T follicular helper cell (primary cell): Measurements from ENCODE around the gene LGALSL.

ENCODE experiments used
- DNase-seq: peaks from one replicate; pipeline ENCODE4 v3.0.0-alpha.2; 2020; ENCODE audit warnings: low read depth
- total RNA-seq, 2 experiments: gene quantifications; one replicate each; lab custom pipeline; 2026; lab: John Stamatoyannopoulos, UW

LGALSL gene
- total RNA-seq: 0.66 to 2.0 reads per million in 2 experiments

DNA sequence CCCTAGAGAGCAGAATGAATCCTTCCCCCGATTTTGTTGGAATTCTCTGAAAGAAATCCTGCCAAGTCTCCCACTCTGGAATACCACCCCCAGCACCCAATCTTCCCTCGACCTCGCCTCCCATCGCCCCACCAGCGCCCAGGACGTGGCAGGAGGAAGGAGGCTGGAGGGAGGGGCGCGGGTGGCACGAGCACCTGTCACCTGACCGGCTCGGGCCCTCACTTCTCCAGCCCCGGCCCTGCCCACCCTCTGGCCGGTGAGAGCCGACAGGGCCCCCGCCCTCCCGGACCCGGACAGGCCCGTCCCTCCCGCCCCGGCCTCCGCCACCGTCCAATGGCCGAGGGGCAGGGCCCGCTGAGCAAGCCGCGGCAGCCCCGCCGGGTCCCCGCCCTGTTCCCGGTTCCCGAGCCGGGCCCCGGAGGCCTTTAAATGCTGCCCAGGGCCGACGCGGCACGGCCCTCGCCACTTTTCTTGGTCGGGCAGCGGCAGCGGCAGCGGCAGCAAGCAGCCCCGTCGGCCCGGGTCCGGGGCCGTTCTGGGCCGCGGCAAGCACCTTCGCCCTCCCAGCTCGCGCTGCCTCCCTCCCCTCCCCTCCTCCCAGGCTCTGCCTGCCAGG lies at the start of gene LGALSL:
LGALSL (plus strand) TSS at position 393 of the 616 bp plus-strand sequence. CDS start 384 bp downstream, outside the sequence.
- no peak for DNase-seq

DNA sequence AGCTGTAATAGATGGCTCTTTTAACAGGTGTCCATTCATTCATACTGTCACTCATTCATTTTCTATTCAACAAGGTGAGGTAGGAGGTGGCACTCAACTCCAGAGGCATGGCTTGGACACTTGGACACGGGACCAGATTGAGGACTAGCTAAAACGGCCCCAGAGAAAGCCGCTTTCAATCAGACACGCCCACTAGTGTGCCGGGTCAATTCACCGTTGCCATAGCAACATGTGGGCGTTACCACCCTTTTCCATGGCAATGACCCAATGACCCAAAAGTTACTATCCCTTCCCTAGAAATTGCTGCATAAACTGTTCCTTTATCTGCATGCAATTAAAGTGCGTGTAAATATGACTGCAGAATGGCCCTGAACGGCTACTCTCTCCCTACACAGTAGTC lies 49.2 kb upstream of the LGALSL start:
- DNase-seq: no peak

DNA sequence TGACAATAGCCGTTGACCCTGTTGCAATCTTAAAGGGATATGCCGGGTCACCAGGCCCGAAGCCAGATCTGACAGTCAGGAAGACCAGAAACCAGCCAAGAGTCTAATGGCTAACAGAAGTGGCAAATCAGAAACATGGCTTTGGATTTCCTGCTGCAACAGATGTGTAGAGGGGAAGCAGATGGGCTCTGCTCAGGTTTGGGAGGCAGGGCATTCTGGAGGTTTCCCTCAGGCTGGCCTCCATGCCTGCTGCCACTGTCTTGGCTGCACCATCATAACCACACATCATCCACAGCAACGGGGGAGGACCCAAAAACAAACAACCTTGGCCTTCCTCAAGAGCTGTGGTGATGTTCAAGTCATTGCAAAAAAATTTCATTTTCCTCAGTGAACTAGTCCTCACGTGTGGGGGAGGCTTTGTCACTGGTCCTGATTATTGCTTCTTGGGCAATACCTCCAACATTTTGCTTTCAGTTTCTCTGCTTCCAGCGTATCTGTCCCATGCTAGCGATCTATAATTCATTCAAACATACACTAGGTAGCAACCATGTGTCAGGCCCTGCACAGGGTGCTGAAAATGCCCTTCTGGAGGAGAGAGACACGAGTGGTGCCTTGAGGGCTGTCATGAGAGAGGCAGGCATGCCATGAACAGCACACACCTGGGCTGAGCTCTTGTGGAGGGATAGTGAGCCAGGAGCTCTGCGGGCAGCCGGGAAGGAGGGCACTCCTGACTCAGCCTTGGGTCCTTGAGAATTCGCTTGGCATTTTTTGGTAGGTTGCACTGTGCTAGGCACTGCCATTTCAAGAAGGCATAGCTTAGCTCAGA lies 48.2 kb upstream of the LGALSL start:
- no peak for DNase-seq

DNA sequence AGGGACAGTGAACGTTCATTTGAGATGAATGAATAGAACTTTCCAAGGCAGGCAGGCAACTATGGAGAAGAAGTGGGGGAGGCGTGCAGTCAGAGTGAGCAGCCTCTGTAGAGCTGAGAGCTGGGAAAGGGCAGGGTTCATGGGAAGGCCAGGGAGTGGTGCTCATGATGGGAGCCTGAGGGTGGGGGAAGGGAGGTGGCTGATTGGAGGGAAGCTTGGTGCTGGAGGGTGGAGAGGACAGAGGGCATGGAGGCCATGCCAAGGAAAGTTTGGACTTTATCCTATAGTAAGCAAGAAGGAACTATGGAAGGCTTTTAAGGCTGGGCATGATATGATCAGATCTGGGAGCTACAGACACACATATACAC lies 47.6 kb upstream of the LGALSL start:
- no peak for DNase-seq

DNA sequence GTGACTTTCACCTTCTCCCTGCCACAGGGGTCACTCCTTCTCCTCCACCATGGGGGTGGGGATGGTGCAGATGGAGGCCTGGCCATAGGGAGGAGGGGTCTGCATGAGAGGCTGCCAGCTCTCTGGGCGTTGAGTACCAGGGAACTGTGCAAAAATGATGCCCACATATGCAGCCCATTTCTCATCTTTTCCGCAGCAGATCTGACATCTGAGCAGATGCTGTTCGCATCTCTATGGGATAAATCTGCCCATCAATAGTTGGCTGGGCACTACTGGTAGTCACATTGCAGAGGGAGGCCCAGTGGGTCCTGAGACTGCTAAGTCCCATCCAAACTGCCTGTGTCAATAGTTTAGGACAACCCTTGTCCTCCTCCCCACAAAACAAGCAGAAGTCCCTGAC lies 45.9 kb upstream of the LGALSL start:
- DNase-seq: no peak

DNA sequence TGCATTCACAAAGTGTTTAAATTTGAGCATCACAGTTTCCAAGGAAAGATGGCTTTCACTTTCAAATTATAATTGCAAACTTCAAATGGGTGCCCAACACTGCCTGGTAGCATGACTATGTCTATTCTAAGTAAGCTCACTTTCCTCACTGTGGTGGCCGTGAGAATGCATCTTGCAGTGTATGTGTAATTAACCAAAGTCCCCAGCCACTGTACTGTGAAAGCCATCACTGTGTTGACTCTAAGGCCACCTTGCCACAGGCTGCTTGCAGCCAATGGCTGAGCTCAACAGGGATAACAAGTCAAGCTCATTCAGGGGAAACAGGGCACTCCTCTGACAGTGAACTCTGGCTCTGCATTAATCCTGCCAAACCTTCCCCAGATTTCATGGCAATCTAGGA lies 43.3 kb upstream of the LGALSL start:
- DNase-seq: no peak

DNA sequence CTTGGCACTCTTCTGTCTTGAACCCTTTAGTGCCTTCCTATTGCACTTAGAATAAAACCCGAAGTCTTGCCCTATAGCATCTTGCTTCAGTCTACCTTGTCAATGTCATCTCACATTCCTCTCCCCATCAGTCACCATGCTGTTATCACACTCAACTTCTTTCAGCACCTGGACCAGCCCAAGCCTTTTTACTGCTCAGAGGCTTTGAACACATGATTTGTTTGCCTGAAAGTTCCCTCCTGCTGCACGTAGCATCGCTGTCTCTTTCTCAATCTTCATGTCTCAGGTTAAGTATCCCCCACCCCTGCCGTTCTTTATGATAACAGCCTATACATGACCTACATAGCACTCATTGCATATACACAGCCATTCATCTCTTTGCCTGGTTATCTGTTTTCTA lies 41.3 kb upstream of the LGALSL start:
- DNase-seq: no peak

DNA sequence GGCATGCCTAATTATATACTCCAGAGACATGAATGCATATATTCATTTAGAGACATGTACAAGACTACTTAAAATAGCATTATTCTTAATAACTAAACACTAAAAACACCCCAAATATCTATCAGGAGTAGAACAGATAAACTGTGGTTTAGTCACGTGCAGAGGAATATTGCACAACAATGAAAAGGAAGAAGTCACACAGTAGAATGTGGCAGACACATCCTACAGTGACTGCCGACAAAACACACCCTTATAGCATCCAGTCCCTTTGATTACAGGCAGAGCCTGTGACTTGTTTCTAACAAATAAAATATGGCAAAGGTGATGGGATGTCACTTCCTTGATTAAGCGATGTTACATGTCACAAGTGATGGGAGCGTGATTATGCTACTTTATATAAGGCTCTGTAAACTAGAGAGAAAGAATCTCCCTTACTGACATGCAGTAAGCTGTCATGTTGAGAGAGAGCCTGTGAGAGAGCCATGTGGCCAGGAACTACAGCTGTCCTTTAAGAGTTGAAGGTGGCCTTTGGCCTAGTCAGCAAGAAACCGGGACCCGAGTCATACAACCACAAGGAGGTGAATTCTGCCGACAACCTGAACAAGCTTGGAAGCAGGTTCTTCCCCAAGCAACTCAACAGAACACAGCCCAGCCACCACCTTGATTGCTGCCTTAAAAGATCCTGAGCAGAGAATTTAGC lies 39.1 kb upstream of the LGALSL start:
- DNase-seq: no peak

DNA sequence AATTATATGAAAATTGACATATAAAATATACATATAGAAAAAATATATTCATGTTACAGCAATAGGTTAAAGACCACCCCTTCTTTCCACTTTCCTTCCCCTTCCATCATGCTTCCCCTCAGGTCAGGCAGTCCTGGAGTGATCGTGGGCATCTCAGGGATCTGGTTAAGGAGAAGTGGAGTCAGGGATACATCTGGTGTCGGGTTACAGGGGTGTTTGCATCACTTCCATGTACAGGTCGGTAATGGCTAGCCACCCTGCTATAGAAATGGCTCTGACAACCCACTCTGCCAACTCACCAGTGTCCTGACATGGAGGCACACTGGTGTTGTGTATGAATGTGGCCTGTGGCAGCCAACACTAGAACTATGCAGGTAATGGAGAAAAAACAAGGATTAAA lies 36.3 kb upstream of the LGALSL start:
- no peak for DNase-seq

DNA sequence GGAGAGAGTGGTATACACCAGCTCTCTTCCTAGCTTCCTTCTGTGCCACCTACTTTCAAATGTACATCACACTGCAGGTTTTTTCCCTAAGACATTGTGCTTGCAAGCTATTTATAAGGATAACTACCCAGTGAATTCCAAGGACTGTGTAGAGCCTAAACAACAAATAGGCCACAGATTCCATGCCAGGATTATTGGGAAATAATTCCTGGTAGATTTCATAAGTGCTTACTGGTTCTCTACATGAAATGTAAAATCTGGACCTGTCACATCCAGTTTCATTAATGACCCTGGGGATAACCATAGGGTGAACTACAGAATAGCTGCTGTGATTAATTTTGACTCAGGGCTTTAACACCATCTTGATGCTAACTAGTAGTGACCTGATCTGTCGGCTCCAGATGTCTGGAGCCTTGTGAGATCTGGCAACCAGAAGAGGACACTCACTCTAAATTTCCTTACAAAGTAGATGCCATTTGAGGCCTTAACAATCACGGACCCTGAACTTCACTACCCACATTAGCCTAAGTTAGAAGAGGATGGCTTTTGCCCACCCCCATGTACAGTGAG lies 34.3 kb upstream of the LGALSL start:
- no peak for DNase-seq

DNA sequence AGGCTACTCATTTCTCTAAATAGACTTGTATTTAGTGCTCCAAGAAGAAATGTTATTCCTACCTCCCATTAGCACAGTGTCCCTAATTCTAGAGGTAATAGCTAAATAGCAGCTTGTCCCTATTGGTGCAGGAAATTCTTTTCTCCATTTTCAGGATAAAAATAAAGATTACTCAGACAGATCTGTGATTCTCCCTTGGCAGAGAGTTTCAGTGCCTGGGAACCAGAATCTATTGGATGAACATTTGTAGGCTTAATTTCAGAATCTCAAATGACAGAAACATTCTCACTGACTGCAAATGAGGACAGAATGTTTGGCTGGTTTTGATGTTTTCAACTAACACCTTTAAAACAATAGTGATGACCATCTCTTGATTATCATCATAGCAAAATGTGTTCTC lies 33.3 kb upstream of the LGALSL start:
- DNase-seq: no peak

DNA sequence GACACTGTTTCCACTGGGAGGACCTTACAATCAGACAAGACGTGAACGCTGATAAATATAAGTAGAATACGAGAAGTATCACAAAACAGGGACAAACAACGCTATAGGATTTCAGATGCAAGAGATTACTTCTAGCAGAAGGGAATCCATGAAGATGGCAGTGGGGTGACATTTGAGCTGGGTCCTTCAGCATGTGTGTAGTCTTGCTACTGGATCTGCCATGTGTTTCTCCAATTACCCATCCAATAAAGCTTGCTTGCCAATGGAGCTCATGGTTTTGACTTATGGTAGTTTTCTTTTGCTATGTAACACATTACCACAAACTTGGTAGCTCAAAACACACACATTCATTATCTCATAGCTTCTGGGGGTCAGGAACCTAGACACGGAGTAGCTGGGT lies 32.8 kb upstream of the LGALSL start:
- no peak for DNase-seq

DNA sequence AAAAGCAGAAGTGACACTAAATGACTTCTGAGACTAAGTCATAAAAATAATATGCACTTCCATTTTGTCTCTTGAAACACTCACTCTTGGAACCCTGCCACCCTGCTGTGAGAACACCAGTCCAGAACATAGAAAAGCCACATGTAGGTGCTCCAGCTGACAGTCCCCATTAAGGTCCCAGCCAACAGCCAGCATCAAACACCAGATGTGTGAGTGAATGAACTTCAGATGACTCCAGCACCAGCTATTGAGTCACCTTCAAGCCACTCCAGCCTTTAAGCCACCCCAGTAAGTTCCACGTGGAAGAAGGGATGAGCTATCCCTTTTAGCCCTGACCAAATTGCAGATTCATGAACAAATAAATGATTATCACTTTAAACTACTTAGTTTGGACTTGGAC lies 31.5 kb upstream of the LGALSL start:
- DNase-seq: no peak

DNA sequence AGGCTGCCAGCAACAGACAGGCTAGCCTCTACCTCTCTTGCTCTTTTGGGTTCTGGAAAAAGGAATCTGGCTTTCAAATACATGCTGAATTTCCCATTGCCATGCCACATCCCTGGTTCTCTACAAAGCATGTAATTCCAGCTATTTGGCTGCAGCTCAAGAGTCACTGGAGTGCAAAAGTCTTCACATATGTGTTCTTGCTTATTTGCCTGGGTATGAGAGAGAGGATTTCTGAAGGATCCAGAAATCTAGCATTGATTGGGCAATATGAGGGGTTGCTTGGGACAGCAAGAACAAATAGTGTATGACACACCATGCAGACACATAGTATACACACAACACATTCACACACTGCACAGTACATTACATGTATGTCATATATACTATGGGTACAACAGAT lies 30.7 kb upstream of the LGALSL start:
- no peak for DNase-seq

DNA sequence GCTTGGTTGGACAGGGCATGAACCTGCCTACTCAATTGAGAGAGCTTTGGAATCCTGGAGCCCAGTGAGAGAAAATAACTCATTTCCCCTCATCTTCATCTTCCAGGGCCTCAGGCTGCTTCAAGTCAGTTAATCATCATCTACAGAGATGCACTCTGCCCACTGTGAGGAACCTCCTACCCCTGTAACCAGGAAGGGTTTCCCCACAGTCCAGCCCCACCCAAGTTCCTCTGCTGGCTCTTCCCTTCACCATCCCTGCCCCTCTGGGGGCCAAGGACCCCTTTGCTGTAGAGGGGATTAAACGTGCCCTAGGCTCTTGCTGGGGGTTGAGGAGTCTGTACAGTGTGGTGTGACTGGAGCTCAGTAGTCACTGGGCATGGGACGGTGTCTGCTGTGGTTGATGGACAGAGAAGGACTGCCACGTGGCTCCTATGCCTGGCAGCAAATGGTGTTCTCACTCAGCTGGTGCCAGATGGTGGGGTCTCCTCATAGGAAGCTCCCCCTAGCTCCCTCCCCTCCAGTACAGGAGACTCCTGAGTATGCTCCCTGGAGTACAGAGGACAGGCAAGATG lies 29.5 kb upstream of the LGALSL start:
- DNase-seq: no peak

DNA sequence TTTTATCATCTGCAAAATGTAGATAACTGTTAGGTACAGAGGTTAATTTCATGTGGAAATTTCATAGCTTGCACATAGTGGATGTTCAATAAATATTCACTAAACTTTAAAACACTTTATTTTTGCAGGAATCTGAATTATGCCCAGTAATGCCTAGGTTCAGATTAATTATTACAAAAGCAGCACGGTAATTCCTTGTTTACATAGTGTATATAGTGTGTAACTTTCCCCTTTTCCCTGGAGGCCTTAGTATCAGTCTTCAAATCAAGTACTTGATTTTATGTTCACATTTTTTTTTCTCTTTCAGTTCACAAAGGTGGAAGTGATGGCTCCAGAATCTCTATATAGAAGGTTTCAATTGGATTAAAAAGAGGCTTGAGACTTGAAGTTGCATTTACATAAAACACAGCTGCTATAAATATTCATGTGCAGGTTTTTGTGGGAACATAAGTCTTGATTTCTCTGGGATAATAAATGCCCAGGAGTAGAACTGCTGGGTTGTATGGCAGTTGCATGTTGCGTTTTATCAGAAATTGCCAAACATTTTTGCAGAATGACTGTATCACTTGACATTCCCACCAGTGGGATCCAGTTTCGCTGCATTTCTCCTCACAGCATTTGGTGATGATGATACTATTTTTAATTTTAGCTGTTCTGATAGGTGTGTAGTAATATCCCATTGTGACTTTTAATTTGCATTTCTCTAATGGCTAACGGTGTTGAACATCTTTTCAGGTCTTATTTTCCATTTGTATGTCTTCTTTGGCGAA lies 27.6 kb upstream of the LGALSL start:
- no peak for DNase-seq

DNA sequence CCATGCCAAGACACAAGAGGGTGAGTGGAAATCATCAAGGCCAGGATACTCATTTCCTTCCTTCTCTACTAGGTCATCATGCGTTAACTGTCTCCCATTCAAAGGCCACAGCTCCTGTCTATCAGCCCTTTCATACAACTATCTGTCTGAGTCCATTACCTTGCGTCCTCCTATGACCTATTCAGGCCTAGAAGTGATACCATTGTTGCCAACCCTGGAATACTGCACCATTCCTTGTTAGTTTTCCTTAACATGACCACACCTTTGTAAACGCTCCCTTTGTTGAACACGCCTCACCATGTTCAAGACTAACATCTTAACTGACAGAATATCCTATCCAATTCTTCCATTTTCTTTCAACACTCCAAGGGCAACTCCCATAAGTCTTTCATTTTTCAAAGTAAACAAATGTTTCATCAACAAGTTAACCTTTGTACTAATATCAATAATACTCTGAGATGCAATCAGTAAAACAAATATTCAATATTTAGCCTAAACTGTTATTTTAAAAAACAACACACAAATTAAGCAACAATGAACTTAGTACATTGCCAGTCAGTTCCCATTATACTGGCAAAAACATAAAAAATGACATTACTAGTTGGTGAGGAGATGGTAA lies 19.8 kb upstream of the LGALSL start:
- no peak for DNase-seq

DNA sequence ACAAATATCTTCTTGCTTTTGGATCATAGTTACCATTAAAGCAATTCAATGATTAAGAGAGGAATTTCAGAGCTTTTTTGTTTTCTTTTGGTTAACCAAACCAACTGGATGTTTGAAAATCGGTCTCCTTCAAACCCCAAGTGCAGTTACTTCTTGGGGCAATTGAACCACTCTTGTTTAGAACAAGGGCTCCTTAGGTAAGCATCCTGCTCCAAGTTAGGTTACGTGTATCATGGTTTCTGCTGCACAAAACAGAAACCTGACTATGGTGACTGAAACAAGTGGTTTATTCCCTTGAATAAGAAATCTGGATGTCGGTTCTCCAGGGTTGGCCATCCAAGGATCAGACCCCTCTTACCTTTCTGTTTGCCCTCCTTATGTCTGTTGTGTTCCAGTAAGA lies 16.1 kb upstream of the LGALSL start:
- no peak for DNase-seq

DNA sequence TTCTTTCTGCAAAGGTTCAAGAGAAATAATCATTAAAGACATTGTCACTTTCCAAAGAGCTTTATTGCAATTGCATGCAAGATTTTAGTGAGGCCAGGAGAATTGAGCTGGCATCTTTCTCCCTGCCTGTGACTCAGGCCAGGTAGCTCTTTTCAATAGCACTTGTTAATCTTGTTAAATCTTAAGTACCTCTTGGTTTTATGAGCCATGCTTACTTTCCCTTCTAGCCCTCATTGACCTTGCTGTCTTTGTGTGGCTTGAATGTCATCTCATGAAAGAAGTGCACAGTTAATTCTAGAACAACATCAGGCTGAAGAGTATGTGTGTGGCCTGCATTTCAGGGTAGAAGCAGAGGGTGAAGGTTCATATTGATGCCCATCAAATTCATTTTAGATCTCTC lies 14.8 kb upstream of the LGALSL start:
- no peak for DNase-seq

DNA sequence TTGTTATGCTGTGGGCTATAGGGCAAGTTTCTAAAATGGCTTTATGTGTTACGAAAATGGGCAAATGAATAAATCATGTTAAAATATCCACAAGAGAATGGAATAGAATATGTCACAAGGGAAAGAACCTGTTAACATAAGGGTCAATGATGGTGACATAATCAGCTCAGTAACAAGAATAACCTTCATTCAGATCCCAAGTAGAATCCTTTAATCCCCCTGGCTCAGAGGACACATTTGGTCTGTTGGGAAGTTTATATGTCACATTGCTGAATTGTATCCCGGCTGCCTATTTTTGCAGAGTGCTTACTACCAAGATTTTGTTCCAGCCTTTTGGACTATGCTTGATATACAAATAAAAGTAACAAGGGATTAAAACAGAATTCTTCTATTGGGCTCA lies 13.1 kb upstream of the LGALSL start:
- DNase-seq: no peak

DNA sequence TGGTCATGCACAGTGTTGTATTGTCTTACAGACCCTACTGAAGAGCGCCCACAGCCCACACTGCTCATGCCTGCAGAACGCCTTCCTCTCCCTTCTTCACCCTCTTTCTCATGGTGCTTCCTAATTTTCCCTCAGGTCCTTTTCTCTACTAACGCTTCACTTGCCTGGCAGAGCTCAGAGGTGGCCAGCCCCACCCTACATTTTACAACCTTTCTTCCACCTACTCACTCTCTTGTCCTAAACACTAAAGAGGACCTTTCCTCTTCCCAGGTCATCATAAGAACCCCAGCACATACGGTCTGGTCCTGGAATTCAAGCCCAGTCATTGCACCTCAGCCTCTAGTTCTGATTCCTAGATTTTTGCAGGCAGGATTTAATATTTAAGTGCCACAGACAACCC lies 11.7 kb upstream of the LGALSL start:
- no peak for DNase-seq
